H1 (cell line): ENCODE measurements around the gene NTRK2. TPM values are rescaled to one million over a fixed set of nuclear protein-coding genes. Genes with fewer than 3 reads are reported as not detected.

Experiments
- CTCF ChIA-PET: fragments of 300-600 bp; sonication (Branson Sonifier 250); formaldehyde crosslinking; loops from one replicate; lab custom pipeline; 2021; ENCODE audit not compliant: partially characterized antibody; lab: Charles Lee
- POLR2A ChIA-PET: fragments of 300-600 bp; sonication (Branson Sonifier 250); formaldehyde crosslinking; loops from one replicate; lab custom pipeline; 2021; ENCODE audit warnings: inconsistent platforms; ENCODE audit not compliant: partially characterized antibody; lab: Charles Lee
- DNase-seq, 2 experiments: peaks; one replicate each; pipeline versions ENCODE4 v3.0.0 to v3.0.0-alpha.2; 2010 to 2022; ENCODE audit warnings: low spot score in 2 of 2, low read depth in 1 of 2, mixed read lengths in 1 of 2
- FAIRE-seq: peaks from 2 replicates; lab custom pipeline; 2011; peaks lifted over from hg19 to GRCh38; lab: Jason Lieb, UNC
- H2AFZ ChIP-seq: 2 replicates; pipeline ENCODE4 v1.8.1; 2012; ENCODE audit warnings: low read length, inconsistent platforms
- H2AK5ac ChIP-seq: 2 replicates; pipeline ENCODE4 v1.6.1; 2013; ENCODE audit warnings: low read depth, low read length
- H2BK120ac ChIP-seq: replicated peaks from 2 replicates; pipeline ENCODE3; 2013; ENCODE audit warnings: low read depth, low read length, inconsistent platforms
- H2BK12ac ChIP-seq: 2 replicates; pipeline ENCODE4 v1.6.1; 2013; ENCODE audit warnings: low read depth, low read length
- H2BK15ac ChIP-seq: 2 replicates; pipeline ENCODE4 v1.6.1; 2013; ENCODE audit warnings: low read length
- H2BK20ac ChIP-seq: 2 replicates; pipeline ENCODE4 v1.6.1; 2013; ENCODE audit warnings: low read length
- H2BK5ac ChIP-seq: 2 replicates; pipeline ENCODE4 v1.6.1; 2013; ENCODE audit warnings: low read depth, low read length
- H3K14ac ChIP-seq: 2 replicates; pipeline ENCODE4 v1.6.1; 2013; ENCODE audit warnings: inconsistent platforms; ENCODE audit not compliant: insufficient read length
- H3K18ac ChIP-seq: 2 replicates; pipeline ENCODE4 v1.6.1; 2013; ENCODE audit warnings: low read length; ENCODE audit errors: extremely low read depth
- H3K23ac ChIP-seq: 2 replicates; pipeline ENCODE4 v1.6.1; 2013; ENCODE audit warnings: inconsistent platforms; ENCODE audit not compliant: insufficient read length
- H3K23me2 ChIP-seq: 2 replicates; pipeline ENCODE4 v1.6.1; 2013; ENCODE audit warnings: low read depth, low read length
- H3K27ac ChIP-seq: 2 replicates; pipeline ENCODE4 v1.6.1; 2011; ENCODE audit warnings: low read depth, low read length, inconsistent platforms
- H3K27me3 ChIP-seq, 4 experiments: replicated peaks in 1 of 4; 1 replicate in 1 of 4; 2 replicates in 3 of 4; pipeline versions ENCODE4 v1.6.1 to v1.8.1; 2011 to 2013; ENCODE audit warnings: low read length in 3 of 4, mild to moderate bottlenecking in 3 of 4, inconsistent platforms in 2 of 4, mixed read lengths in 2 of 4, moderate library complexity in 1 of 4; ENCODE audit not compliant: control insufficient read depth in 3 of 4, insufficient read depth in 3 of 4; ENCODE audit errors: extremely low read depth in 1 of 4
- H3K36me3 ChIP-seq, 4 experiments: 2 replicates each; pipeline versions ENCODE4 v1.6.1 to v1.8.1; 2011 to 2013; ENCODE audit warnings: mild to moderate bottlenecking in 4 of 4, low read length in 3 of 4, moderate library complexity in 2 of 4, control low read depth in 1 of 4, inconsistent platforms in 1 of 4; ENCODE audit not compliant: insufficient read depth in 4 of 4, control insufficient read depth in 2 of 4
- H3K4ac ChIP-seq: replicated peaks from 2 replicates; pipeline ENCODE3; 2013; ENCODE audit warnings: low read length, low read depth, mixed read lengths, inconsistent platforms; ENCODE audit not compliant: insufficient read length
- H3K4me1 ChIP-seq, 4 experiments: replicated peaks in 1 of 4; 1 replicate in 1 of 4; 2 replicates in 3 of 4; pipeline versions ENCODE4 v1.6.1 to v1.8.1; 2011 to 2013; ENCODE audit warnings: low read length in 3 of 4, inconsistent platforms in 2 of 4, mixed read lengths in 1 of 4; ENCODE audit not compliant: insufficient read depth in 4 of 4, control insufficient read depth in 3 of 4
- H3K4me2 ChIP-seq, 2 experiments: 2 replicates each; pipeline versions ENCODE4 v1.6.1 to v1.8.1; 2011 to 2013; ENCODE audit warnings: low read depth in 2 of 2, low read length in 2 of 2, control low read depth in 1 of 2, inconsistent platforms in 1 of 2, mild to moderate bottlenecking in 1 of 2; ENCODE audit not compliant: insufficient read depth in 1 of 2
- H3K4me3 ChIP-seq, 4 experiments: fragments of 200-600, 300-600 bp in 1 of 4; sonication (generic), shearing (Covaris generic), sonication (Bioruptor Twin) in 1 of 4; 2 replicates each; pipeline versions ENCODE4 v1.5.1 to v1.8.1; 2011 to 2016; ENCODE audit warnings: low read length in 4 of 4, low read depth in 3 of 4, control low read depth in 2 of 4, inconsistent platforms in 2 of 4, mild to moderate bottlenecking in 2 of 4, mixed read lengths in 1 of 4, moderate library complexity in 1 of 4; ENCODE audit not compliant: insufficient read depth in 2 of 4; ENCODE audit errors: extremely low read depth in 1 of 4
- H3K56ac ChIP-seq: replicated peaks from 2 replicates; pipeline ENCODE3; 2013; ENCODE audit warnings: low read depth, mild to moderate bottlenecking, mixed read lengths, low read length, inconsistent platforms; ENCODE audit not compliant: insufficient read length
- H3K79me1 ChIP-seq: 2 replicates; pipeline ENCODE4 v1.6.1; 2013; ENCODE audit warnings: low read depth, low read length, control low read depth
- H3K79me2 ChIP-seq, 2 experiments: 2 replicates each; pipeline versions ENCODE4 v1.6.1 to v1.8.1; 2012 to 2013; ENCODE audit warnings: low read length in 2 of 2, mild to moderate bottlenecking in 2 of 2, inconsistent platforms in 1 of 2; ENCODE audit not compliant: insufficient read depth in 2 of 2, control insufficient read depth in 1 of 2
- H3K9ac ChIP-seq, 4 experiments: replicated peaks in 1 of 4; 1 replicate in 1 of 4; 2 replicates in 3 of 4; pipeline versions ENCODE4 v1.6.1 to v1.8.1; 2011 to 2013; ENCODE audit warnings: low read depth in 3 of 4, low read length in 3 of 4, control low read depth in 2 of 4, mild to moderate bottlenecking in 2 of 4, moderate library complexity in 2 of 4, inconsistent platforms in 1 of 4; ENCODE audit errors: extremely low read depth in 1 of 4
- H3K9me3 ChIP-seq, 2 experiments: 2 replicates each; pipeline versions ENCODE4 v1.6.1 to v1.8.1; 2012 to 2013; ENCODE audit warnings: mild to moderate bottlenecking in 2 of 2, moderate library complexity in 2 of 2, control low read depth in 1 of 2, inconsistent platforms in 1 of 2, low read depth in 1 of 2, low read length in 1 of 2, mixed read lengths in 1 of 2; ENCODE audit not compliant: insufficient read depth in 2 of 2
- H4K20me1 ChIP-seq, 2 experiments: replicated peaks in 1 of 2; 2 replicates each; pipeline versions ENCODE3 to v1.8.1; 2011 to 2013; ENCODE audit warnings: inconsistent platforms in 2 of 2, low read length in 2 of 2, mild to moderate bottlenecking in 1 of 2; ENCODE audit not compliant: insufficient read depth in 2 of 2, control insufficient read depth in 1 of 2
- H4K5ac ChIP-seq: 2 replicates; pipeline ENCODE4 v1.6.1; 2013; ENCODE audit warnings: low read length, low read depth, mixed read lengths, inconsistent platforms; ENCODE audit not compliant: insufficient read length
- H4K8ac ChIP-seq: 2 replicates; pipeline ENCODE4 v1.8.0; 2013; ENCODE audit warnings: mild to moderate bottlenecking, moderate library complexity, low read length, inconsistent platforms; ENCODE audit not compliant: insufficient read depth; ENCODE audit errors: extremely low read depth
- H4K91ac ChIP-seq: replicated peaks from 2 replicates; pipeline ENCODE3; 2013; ENCODE audit warnings: low read length, mixed read lengths, inconsistent platforms; ENCODE audit not compliant: insufficient read length
- CREB1 ChIP-seq: IDR thresholded peaks from 2 replicates; pipeline ENCODE4 v1.6.1; 2012; ENCODE audit warnings: inconsistent platforms
- CTBP2 ChIP-seq: IDR thresholded peaks from 2 replicates; pipeline ENCODE4 v1.7.0; 2011; ENCODE audit warnings: borderline replicate concordance, mild to moderate bottlenecking, moderate library complexity, mixed read lengths, low read length; ENCODE audit not compliant: insufficient read depth, insufficient read length
- HDAC2 ChIP-seq, 2 experiments: fragments of 300-600 bp in 1 of 2; sonication (generic) in 1 of 2; IDR thresholded peaks; 2 replicates each; pipeline ENCODE4 v1.6.1; 2011 to 2012; ENCODE audit warnings: low read depth in 2 of 2, low read length in 2 of 2, mild to moderate bottlenecking in 2 of 2, moderate library complexity in 2 of 2, borderline replicate concordance in 1 of 2, inconsistent platforms in 1 of 2
- WGBS, 2 experiments: shearing (Covaris generic) in 1 of 2; methylation state at CpG; one replicate each; pipeline versions ENCODE4 v1.1.6 to v1.1.7; 2013 to 2015; ENCODE audit warnings: low lambda C conversion rate in 2 of 2, mixed read lengths in 2 of 2, inconsistent platforms in 1 of 2, low coverage in 1 of 2, missing lambda C conversion rate in 1 of 2; ENCODE audit not compliant: insufficient replicate concordance in 2 of 2, insufficient coverage in 1 of 2, insufficient read length in 1 of 2; ENCODE audit errors: extremely low coverage in 1 of 2, missing lambda C conversion rate in 1 of 2; 5-methylcytosine and 5-hydroxymethylcytosine counted together
- polyA plus RNA-seq, 7 experiments: library from polyadenylated mRNA; depleted of rRNA in 3 of 7; stranded (reverse) in 5 of 7; unstranded in 2 of 7; fragments of >200 nt in 5 of 7; fragments of 200-250 nt in 2 of 7; gene quantifications; 1 replicate in 5 of 7; 2 replicates in 1 of 7; 4 replicates in 1 of 7; pipeline versions ENCODE4 v1.2.1 to v1.2.3, GENCODE V29; 2011 to 2013; ENCODE audit warnings: missing spikeins in 2 of 7, mixed read lengths in 2 of 7
- total RNA-seq: library from RNA; stranded (reverse); fragmentation: NEBNext Ultra II Directional; extraction: Animal tissue kit (Norgen Biotek cat#: 25700); gene quantifications from 2 replicates; pipeline ENCODE4 v1.2.1, GENCODE V29; 2021

NTRK2 gene
- total and polyA plus RNA-seq, 2 of the 8 experiments (the other 6 are each of a cell fraction or from before 2014, with no cell fraction given): 0.03 to 0.04 TPM

GRCh38 chr9:84845956-84846900, 176.7 kb downstream of the NTRK2 start:
- Histone ChIP-seq H4K5ac (no peak overlapping the region), H3K36me3 (no peaks in the 10 kb centered on the region), H3K14ac (no peak overlapping the region), H2BK5ac (no peak overlapping the region), H3K56ac (no peak overlapping the region), H3K27me3 (peaks cover 0 to 2% (median 0%) of the 10 kb centered on the region in 4 experiments; a peak in 3 of 7 replicates), H2BK120ac (no peak overlapping the region), H2AFZ (no peak overlapping the region), H4K8ac (no peak overlapping the region), H3K27ac (no peak overlapping the region), H3K4ac (no peak overlapping the region), H4K20me1 (no peaks in the 10 kb centered on the region), H3K9me3 (no peaks in the 10 kb centered on the region), H3K4me2 (peak overlapping the region; percentile 29 to 32; a peak in 2 of 4 replicates), H3K79me2 (no peaks in the 10 kb centered on the region), H3K4me1 (peaks cover 2 to 14% (median 9%) of the 10 kb centered on the region in 4 experiments), H2BK12ac (0 out of 2 replicates have a peak overlapping the region, but pooled peaks have one; percentile 10), H3K79me1 (no peaks in the 10 kb centered on the region), H4K91ac (no peak overlapping the region), H2BK20ac (peak overlapping the region; percentile 92), H2AK5ac (no peak overlapping the region), H3K9ac (no peak overlapping the region), H3K23me2 (no peaks in the 10 kb centered on the region), H3K18ac (no peak overlapping the region), H3K4me3 (no peak overlapping the region), H3K23ac (no peak overlapping the region), H2BK15ac (no peak overlapping the region)
- CTCF ChIA-PET: interaction anchor here (1.0 to 1.4 kb wide), 4 partner anchors 13 to 442 kb away, joined by 3 to 4 read pairs (median 3); no protein-coding TSS in a partner anchor
- POLR2A ChIA-PET: no interaction called here
- no peak for DNase-seq
- 73% methylated on average over 7 of the region's 7 CpGs; no CpG with 5 or more reads in 1 of the 2 experiments for WGBS, 2 experiments
- no peak for TF ChIP-seq CREB1
- TF ChIP-seq HDAC2 (IDR thresholded peaks at IDR 0.05; ENCODE audit: borderline replicate concordance in 1 of 2, low read depth in 2 of 2, low read length in 2 of 2): no peak
- TF ChIP-seq CTBP2: no peak
- FAIRE-seq: no peak
